ENCODE data around the gene SMAD2. TPM values are rescaled to one million over a fixed set of nuclear protein-coding genes. Genes with fewer than 3 reads are reported as not detected.

Gene SMAD2
- total RNA-seq, 2 experiments from 2014 or later = 40.4 to 81.1 TPM

- Histone ChIP-seq H3K4me3 (ENCODE audit: low read depth, low read length, poor library complexity, severe bottlenecking) (no peak overlapping the region), H3K9me2 (ENCODE audit: insufficient read depth, low read length) (no peaks in the 10 kb centered on the region), H3K4me2 (ENCODE audit: low read length) (no peak overlapping the region), H3K36me3 (ENCODE audit: insufficient read depth, low read length) (no peaks in the 10 kb centered on the region), H3K4me1 (ENCODE audit: insufficient read depth, low read length, poor library complexity, severe bottlenecking) (no peaks in the 10 kb centered on the region), H3K9me3 (ENCODE audit: low read length) (no peaks in the 10 kb centered on the region), H2AFZ (ENCODE audit: low read length) (no peak overlapping the region), H4K20me1 (ENCODE audit: insufficient read depth, low read length) (no peaks in the 10 kb centered on the region), H3K79me2 (ENCODE audit: insufficient read depth, low read depth, low read length) (no peaks in the 10 kb centered on the region), H3K27ac (ENCODE audit: low read depth, low read length, poor library complexity, severe bottlenecking) (no peak overlapping the region)
- POLR2A ChIA-PET = no interaction called here
- DNase-seq (ENCODE audit: low spot score) = no peak
- CTCF ChIA-PET (ENCODE audit: unreplicated experiment) = no interaction called here
- no peak for TF ChIP-seq EZH2phosphoT487 (IDR thresholded peaks at IDR 0.05; ENCODE audit: borderline replicate concordance, low read depth, low read length)
- no peak for TF ChIP-seq CTCF (conservative IDR thresholded peaks at IDR 0.05; ENCODE audit: low read length)
- intact Hi-C loops (cut with micrococcal nuclease; ENCODE audit: unreplicated experiment) = loop anchor here (5.0 kb wide), 1 partner anchor 46 kb away; the partner anchor contains the start of gene SMAD2
- no TSS peak for BruUV-seq (replicated peaks)
Observed at GRCh38 chr18:47978603-47979002, 48.1 kb upstream of the SMAD2 start.

GRCh38 chr18:47978141-47978540 lies 47.7 kb upstream of the SMAD2 start:
- no peak overlapping the region for H3K4me2 ChIP-seq (ENCODE audit: low read length)
- CTCF ChIA-PET (ENCODE audit: unreplicated experiment) = no interaction called here
- no peaks in the 10 kb centered on the region for H3K4me1 ChIP-seq (ENCODE audit: insufficient read depth, low read length, poor library complexity, severe bottlenecking)
- no peak overlapping the region for H3K27ac ChIP-seq (ENCODE audit: low read depth, low read length, poor library complexity, severe bottlenecking)
- no peak overlapping the region for H2AFZ ChIP-seq (ENCODE audit: low read length)
- no TSS peak for BruUV-seq (replicated peaks)
- intact Hi-C loops (cut with micrococcal nuclease; ENCODE audit: unreplicated experiment) = loop anchor here (5.0 kb wide), 1 partner anchor 46 kb away; the partner anchor contains the start of gene SMAD2
- H3K9me3 ChIP-seq (ENCODE audit: low read length) = no peaks in the 10 kb centered on the region
- H3K9me2 ChIP-seq (ENCODE audit: insufficient read depth, low read length) = no peaks in the 10 kb centered on the region
- H4K20me1 ChIP-seq (ENCODE audit: insufficient read depth, low read length) = no peaks in the 10 kb centered on the region
- no peak overlapping the region for H3K4me3 ChIP-seq (ENCODE audit: low read depth, low read length, poor library complexity, severe bottlenecking)
- DNase-seq (ENCODE audit: low spot score) = no peak
- no peaks in the 10 kb centered on the region for H3K79me2 ChIP-seq (ENCODE audit: insufficient read depth, low read depth, low read length)
- no peaks in the 10 kb centered on the region for H3K36me3 ChIP-seq (ENCODE audit: insufficient read depth, low read length)
- POLR2A ChIA-PET = no interaction called here
- TF ChIP-seq CTCF (conservative IDR thresholded peaks at IDR 0.05; ENCODE audit: low read length) = no peak
- TF ChIP-seq EZH2phosphoT487 (IDR thresholded peaks at IDR 0.05; ENCODE audit: borderline replicate concordance, low read depth, low read length) = no peak

- no peak overlapping the region for H3K27ac ChIP-seq (ENCODE audit: low read depth, low read length, poor library complexity, severe bottlenecking)
- H3K4me2 ChIP-seq (ENCODE audit: low read length) = no peak overlapping the region
Observed at GRCh38 chr18:47975701-47976100, 45.2 kb upstream of the SMAD2 start.

More at GRCh38 chr18:47975701-47976100, 45.2 kb upstream of the SMAD2 start:
- no peak overlapping the region for H2AFZ ChIP-seq (ENCODE audit: low read length)
- no peak overlapping the region for H3K4me3 ChIP-seq (ENCODE audit: low read depth, low read length, poor library complexity, severe bottlenecking)
- TF ChIP-seq CTCF (conservative IDR thresholded peaks at IDR 0.05; ENCODE audit: low read length) = no peak
- TF ChIP-seq EZH2phosphoT487 (IDR thresholded peaks at IDR 0.05; ENCODE audit: borderline replicate concordance, low read depth, low read length) = no peak
- H4K20me1 ChIP-seq (ENCODE audit: insufficient read depth, low read length) = no peaks in the 10 kb centered on the region
- no peaks in the 10 kb centered on the region for H3K9me3 ChIP-seq (ENCODE audit: low read length)
- CTCF ChIA-PET (ENCODE audit: unreplicated experiment) = no interaction called here
- H3K9me2 ChIP-seq (ENCODE audit: insufficient read depth, low read length) = no peaks in the 10 kb centered on the region
- intact Hi-C loops (cut with micrococcal nuclease; ENCODE audit: unreplicated experiment) = loop anchor here (5.0 kb wide), 1 partner anchor 43 kb away; the partner anchor contains the start of gene SMAD2
- no peaks in the 10 kb centered on the region for H3K4me1 ChIP-seq (ENCODE audit: insufficient read depth, low read length, poor library complexity, severe bottlenecking)
- POLR2A ChIA-PET = interaction anchor here (0.5 to 0.9 kb wide), 2 partner anchors 105 to 932 kb away, joined by 3 read pairs; no protein-coding TSS in a partner anchor
- H3K79me2 ChIP-seq (ENCODE audit: insufficient read depth, low read depth, low read length) = no peaks in the 10 kb centered on the region
- no TSS peak for BruUV-seq (replicated peaks)
- no peaks in the 10 kb centered on the region for H3K36me3 ChIP-seq (ENCODE audit: insufficient read depth, low read length)
- DNase-seq (ENCODE audit: low spot score) = peak; percentile 7
